ENCODE measurements around the gene HOXC5. TPM values are rescaled to one million over a fixed set of nuclear protein-coding genes. Genes with fewer than 3 reads are reported as not detected.

The HOXC5 gene
- total RNA-seq, 1 experiment from 2014 or later: not detected

DNA sequence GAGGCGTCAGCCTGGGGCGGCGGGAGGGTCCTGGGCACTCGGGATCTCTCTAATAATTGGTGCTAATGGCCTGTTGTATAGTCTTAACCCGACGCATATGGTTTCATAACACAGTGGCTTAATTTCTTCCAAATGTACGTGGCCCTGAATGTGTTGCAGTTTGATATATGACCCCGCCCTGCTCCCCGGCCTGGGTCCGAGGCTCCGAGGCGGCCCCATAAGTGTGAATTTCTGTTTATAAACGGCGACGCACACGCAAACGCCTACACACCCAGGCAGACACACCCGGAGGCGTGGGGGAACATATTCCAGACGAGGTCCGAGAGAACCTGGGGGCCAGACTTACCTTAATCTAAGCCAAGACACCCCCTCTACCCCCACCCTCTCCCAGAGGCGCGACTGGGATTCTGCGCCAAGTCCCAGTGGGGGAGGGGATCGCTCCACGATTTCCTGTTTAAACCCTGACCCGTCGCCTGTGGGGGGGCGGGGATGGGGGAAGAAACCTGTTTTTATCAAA, 14.3 kb upstream of the HOXC5 start:
- Histone ChIP-seq H3K27ac (peak overlapping the region; percentile 82), H3K36me3 (no peaks in the 10 kb centered on the region), H3K4me3 (peak overlapping the region; percentile 69), H3K27me3 (no peaks in the 10 kb centered on the region), H3K4me1 (peaks cover 6% of the 10 kb centered on the region), H3K9me3 (replicated peaks) (no peaks in the 10 kb centered on the region)
- peak; percentile 40 to 49 for DNase-seq

DNA sequence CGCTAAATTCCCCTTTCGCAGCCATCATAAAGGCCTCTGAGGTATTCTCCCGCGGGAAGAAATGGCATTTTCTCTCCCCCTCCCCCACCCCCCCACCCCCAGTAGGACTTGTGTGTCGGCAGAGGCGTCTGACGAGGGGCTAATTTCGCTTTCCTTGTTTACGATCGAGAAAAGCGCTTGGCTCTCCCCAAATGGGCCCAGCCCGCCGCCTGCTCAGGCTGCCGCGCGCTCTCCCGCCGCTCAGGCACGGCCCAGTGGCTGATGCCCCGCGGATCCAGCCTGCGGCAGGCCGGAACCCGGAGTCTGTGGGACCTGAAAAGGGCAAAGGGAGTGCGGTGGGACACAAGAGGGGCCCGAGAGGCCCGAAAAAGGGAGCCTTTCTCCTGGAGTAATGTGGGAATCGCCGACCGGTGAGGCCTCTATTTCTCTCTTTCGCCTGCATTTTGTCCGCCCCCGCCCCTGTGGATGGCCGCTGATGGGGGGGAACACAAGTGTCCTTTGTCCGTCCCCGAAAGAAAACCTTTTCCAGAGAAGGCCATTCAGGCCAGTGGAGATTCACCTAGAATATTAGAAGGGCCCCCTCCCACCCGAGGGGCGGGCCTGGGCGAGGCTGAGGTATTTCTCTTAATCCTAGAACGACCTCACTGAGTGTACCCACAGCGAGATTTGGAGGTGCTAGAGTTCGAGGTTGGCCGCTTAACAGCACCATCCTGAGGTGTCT, 13.6 kb upstream of the HOXC5 start:
- H3K4me1 ChIP-seq: peaks cover 6% of the 10 kb centered on the region
- H3K4me3 ChIP-seq: no peak overlapping the region
- H3K36me3 ChIP-seq: no peaks in the 10 kb centered on the region
- no peaks in the 10 kb centered on the region for H3K9me3 ChIP-seq (replicated peaks)
- no peak overlapping the region for H3K27ac ChIP-seq
- no peak for DNase-seq
- H3K27me3 ChIP-seq: no peaks in the 10 kb centered on the region

DNA sequence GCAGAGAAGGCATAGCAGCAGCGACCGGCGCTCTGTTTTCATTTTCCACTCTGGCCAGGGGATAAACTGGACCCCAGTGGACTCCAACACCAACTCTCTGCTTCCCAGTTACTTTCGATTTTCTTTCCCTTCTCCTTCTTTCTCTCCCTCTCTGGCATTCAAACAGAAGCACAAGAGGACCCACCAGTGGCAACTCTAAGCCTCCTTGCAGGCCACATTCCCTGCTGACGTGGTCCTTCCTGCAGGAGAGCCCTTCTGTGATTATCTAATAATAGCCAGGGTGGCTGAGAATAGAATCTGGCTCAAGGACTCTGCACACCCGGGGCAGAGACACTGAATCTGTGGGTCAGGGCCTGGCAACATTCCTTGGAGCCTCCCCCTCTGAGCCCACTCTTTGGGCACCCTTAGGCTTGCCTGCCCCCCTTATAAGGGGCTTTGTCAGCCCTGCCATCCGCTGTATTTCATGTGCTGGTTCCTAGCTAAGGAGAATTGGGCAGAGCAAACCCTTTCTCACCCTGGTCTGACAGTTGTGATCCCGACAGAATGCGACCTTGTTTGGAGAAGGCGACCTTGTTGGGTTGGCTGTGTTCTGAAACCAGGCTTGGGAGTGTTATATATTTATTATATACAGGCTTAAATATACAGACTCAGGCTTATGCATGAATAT, 12.8 kb upstream of the HOXC5 start:
- no peak for DNase-seq
- Histone ChIP-seq H3K27me3 (no peaks in the 10 kb centered on the region), H3K4me1 (peaks cover 6% of the 10 kb centered on the region), H3K27ac (no peak overlapping the region), H3K9me3 (replicated peaks) (no peaks in the 10 kb centered on the region), H3K36me3 (no peaks in the 10 kb centered on the region), H3K4me3 (no peak overlapping the region)

DNA sequence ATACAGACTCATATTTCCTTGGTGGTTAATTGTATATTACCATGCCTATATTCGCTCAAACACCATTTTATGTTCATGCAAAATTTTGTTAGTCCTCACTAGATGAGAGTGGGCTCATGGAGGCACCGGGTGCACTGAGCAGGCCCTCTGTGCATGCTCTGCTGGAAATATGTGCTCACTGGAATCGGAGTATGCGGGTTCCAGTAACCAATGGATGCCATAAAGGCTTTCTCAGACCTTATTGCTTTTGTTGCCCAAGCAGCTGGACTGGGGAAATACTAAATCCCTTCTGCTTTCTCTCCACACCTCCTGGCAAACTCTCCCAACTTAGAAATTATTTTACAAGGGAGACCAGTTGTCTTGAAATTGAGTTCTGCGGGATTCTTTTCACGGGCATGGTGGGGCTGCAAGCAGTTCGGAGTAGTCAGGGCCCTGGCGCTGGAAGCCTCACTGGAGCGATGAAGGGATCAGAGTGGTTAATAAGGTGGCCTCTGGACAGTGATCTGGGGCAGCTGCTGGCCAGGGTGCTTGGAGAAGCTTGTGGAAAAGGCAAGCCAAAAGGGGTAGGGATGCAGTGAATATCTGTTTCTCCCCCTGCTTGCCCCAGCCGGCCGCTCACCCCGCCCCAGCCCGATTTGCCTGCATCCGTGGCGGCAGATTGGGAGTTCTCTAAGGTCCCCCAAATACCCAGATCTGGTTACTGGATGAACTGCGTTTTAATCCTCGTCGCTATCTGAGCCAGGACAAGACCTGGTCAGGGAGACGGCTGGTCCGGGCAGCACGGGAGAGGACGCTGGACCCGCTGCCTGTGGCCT, 12.1 kb upstream of the HOXC5 start:
- H3K4me3 ChIP-seq: no peak overlapping the region

DNA sequence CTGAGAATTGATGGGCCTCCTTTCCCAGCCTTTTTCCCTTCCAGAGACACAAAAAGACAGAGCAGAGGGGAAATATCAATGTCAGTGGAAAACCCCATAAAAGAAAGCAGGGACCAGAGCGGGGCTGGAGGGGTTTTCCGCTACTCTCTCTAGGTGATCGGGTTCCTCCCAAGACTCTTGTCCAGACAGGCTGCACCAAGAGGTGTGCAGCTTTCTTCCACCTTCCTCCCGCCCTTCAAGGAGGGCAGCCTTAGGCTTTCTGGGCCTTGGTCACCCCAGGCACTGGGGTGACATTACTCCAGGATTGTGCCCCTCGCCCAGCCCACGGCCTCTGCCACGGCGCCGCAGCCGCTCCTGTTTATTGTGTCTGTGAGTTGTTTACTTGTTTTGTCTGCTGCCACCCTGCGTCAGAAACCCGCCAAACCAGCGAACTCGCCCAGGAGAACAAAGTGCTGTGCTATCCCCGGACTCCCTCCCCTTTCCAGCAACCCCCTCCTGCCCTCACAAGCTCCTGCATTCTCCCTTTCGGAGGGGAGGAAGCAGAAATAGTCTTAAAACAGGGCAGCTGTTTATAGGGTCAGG, 11.3 kb upstream of the HOXC5 start:
- DNase-seq: no peak
- Histone ChIP-seq H3K4me1 (peaks cover 13% of the 10 kb centered on the region), H3K9me3 (replicated peaks) (no peaks in the 10 kb centered on the region), H3K27ac (no peak overlapping the region), H3K4me3 (no peak overlapping the region), H3K27me3 (no peaks in the 10 kb centered on the region), H3K36me3 (no peaks in the 10 kb centered on the region)

More for the DNA sequence above, 12.1 kb upstream of the HOXC5 start:
- Histone ChIP-seq H3K9me3 (replicated peaks) (no peaks in the 10 kb centered on the region), H3K27ac (no peak overlapping the region), H3K27me3 (no peaks in the 10 kb centered on the region), H3K36me3 (no peaks in the 10 kb centered on the region), H3K4me1 (peaks cover 8% of the 10 kb centered on the region)
- DNase-seq: no peak

DNA sequence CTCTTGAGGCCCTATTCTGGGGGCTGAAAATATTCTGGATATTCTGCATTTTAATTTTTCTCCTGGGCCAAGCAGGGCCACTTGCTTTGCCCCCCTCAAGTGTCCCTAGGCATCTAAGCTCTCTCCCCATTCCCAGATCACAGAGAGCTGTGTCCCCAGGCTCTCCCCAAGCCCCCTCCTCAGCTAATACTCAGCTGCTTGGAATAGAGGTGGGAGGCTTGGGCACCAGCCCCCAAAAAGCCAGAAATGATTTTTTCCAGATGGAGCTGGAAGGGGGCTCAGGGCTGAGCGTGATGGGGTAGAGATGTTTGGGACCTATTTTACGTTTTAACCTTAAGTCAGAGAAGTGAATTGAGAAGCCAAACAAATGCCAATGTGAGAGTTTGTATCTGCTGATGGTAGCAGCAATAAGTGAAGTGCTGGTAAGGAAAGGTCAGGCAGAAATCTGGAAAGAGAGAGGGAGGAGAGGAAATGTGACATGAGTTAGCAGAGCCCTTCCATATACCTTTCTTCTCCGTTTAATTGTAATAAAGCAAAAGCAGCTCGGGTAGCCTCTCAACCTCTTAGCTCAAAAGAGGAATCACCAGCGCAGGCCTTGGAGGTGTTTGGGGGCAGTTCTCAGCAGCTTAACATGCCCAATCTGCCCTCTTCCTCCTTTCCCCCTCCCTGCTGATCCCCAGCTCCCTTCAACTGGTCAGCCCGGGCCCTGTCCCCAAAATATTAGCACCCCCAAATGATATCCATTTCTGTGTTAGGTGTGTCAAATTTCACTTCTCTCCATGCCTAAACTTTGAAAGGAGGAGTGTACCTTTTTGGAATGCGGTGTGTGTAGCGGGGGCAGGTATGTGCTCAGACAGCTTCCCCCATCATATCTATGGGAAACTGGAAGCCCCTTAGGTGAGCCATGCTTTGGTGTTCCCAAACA, 9.6 kb upstream of the HOXC5 start:
- no peak overlapping the region for H3K4me3 ChIP-seq
- peaks cover 15% of the 10 kb centered on the region for H3K4me1 ChIP-seq
- no peak for DNase-seq
- no peaks in the 10 kb centered on the region for H3K27me3 ChIP-seq
- H3K27ac ChIP-seq: no peak overlapping the region
- H3K36me3 ChIP-seq: no peaks in the 10 kb centered on the region
- no peaks in the 10 kb centered on the region for H3K9me3 ChIP-seq (replicated peaks)

DNA sequence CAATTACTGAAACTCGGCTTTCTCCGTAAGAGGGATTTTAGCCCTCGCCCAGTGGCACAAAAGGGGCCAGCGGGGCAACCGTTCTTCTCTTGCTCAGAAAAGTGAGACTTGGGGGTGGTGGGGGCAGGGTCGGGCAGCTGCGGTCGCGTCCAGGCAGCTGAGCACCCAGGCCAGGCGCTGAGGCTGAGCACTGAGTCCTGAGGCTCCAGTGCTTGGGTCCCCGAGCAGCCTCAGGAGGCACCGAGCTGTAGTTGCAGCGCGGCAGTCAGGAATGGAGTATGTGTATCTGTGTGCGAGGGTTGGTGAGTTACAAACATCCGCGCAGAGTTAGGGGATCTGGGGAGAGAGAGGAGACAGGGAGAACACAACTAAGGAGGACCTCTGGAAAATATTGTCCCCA, 8.7 kb upstream of the HOXC5 start:
- no peak overlapping the region for H3K27ac ChIP-seq
- no peaks in the 10 kb centered on the region for H3K9me3 ChIP-seq (replicated peaks)
- no peak overlapping the region for H3K4me3 ChIP-seq
- no peaks in the 10 kb centered on the region for H3K36me3 ChIP-seq
- no peak for DNase-seq
- H3K27me3 ChIP-seq: no peaks in the 10 kb centered on the region
- H3K4me1 ChIP-seq: peaks cover 15% of the 10 kb centered on the region

DNA sequence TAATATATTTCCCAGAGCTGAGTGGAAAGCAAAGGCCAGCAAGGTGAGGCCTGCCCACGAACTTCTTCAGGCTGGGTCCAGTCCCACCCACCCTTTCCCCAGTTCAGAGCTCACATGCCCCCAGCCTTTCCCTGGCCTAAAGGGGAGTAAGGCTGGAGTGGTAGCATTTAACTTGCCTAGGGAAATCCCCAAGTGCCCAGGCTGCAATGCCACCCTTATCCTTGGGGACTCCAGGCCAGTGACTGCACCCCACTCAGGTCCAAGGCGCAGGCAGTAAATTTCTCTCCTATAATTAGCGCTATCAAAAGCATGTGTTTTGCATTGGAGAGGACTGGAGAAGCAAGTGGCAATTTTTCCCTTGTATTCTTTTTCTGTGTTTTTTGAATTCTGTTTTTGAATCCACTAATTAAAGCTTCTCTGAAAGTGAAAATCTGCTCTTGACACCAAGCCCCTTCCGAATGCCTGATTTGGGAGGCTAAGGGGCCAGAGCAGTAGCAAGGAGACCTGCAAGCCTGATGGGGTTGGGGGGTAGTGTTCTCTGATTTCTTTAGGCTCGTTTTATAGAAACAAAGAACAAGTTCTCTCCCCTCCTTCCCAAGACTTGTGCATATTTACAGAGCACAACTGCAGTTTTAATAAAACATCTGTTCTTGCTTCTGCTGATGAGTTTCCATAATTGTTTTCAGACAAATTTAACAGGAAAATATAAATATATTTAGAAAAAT, 8.1 kb upstream of the HOXC5 start:
- Histone ChIP-seq H3K36me3 (no peaks in the 10 kb centered on the region), H3K9me3 (replicated peaks) (no peaks in the 10 kb centered on the region), H3K27me3 (no peaks in the 10 kb centered on the region), H3K27ac (no peak overlapping the region), H3K4me1 (peaks cover 12% of the 10 kb centered on the region), H3K4me3 (no peak overlapping the region)
- no peak for DNase-seq

DNA sequence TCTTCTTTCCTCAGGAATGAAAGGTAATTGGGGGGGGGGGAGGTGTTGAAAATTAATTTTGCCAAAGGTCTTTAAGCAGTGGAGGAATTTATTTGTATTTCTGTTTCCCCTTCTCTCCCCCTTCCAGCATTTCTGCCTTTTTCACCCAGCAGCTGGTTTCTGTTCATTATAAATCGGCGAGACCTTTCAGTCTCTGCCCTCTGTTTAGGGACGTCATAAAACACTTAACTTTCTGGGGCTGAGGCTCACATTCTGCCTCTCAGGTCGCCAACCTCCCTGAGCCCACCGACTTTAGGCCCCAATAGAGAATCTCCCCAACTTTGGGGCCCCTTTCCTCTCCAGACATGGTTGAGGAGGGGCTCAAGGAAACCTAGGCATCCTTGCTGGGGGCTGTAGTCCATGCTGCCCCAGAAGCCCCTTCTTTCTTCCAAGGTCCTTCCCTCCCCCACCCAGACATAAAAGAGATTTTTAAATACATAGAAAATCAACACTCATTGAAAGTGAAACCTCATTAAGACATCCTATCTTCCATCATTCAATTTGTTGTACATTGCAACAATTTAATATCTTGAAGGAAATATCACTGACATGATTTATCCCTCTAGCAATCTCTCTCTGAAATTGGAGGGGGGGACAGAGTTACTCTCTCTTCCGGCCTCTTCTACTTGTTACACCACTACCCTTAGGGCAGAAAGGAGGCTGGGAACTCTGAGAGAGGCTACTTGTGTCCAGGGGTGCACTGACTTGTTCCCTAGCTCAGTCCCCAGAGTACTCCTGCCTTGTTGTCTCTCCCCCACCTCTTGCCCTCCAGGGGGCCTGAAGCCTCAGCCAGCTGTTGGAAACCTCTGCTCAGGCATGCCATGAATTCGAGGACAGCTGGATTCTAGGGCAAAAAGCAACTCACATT, 7.1 kb upstream of the HOXC5 start:
- peaks cover 11% of the 10 kb centered on the region for H3K4me1 ChIP-seq
- no peak overlapping the region for H3K4me3 ChIP-seq
- H3K9me3 ChIP-seq (replicated peaks): no peaks in the 10 kb centered on the region
- no peaks in the 10 kb centered on the region for H3K36me3 ChIP-seq
- no peaks in the 10 kb centered on the region for H3K27me3 ChIP-seq
- DNase-seq: peak; percentile 44 to 61
- H3K27ac ChIP-seq: no peak overlapping the region

DNA sequence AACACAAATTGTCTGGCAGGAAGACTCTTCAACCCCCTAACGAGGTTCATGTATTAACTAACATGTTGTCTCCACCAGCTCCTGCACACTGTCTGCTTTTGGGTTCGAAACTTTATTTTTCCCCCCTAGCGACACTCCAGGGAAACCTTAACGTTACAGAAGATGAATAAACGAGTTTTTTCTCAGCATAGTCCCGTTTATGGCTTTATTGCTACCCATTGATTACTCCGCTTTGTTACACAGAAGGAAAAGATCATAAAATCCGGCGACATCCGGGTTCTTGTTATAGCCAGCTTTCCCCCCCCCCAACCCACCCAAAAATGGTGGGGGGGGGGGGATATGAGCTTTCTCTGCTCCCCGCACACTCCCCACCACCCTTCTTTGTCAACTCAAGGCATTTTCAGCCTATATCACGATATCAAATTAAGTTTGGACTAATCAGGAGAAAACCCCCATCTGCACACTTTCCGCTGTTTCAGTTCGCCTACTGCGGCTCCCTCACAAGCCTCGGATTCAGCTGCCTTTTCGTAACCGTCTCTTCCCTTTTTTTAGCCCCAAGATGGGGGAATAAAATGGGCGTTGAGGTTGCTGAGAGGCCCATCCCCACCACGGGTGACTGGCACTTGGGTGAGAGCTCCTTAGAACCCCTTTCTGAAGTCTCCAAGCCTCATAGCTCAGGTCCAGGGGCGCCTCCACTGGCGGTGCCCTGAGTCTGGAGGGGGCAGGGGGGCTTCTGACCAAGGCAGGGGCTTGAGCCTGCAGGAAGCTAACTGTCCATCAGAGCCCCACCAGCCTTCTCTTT, 6.0 kb upstream of the HOXC5 start:
- H3K4me1 ChIP-seq: peaks cover 11% of the 10 kb centered on the region
- no peak overlapping the region for H3K4me3 ChIP-seq
- H3K36me3 ChIP-seq: no peaks in the 10 kb centered on the region
- no peak for DNase-seq
- H3K9me3 ChIP-seq (replicated peaks): no peaks in the 10 kb centered on the region
- H3K27me3 ChIP-seq: no peaks in the 10 kb centered on the region
- no peak overlapping the region for H3K27ac ChIP-seq

DNA sequence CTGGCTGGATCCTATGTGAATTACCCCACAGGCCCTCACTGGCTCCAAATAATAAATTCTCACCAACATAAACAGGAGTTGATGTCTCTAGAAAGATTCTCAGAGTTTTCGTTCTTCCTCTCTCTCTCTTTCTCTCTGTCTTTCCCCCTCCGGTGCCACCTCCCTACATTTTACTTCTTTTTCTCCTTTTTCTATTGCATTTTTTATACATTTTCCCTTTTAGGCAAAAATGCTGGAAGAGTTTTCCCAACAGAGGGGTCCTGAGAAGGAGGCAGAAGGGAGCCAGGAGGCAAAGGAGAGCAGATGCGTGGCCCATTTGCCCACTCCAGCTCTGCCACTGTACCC, 5.4 kb upstream of the HOXC5 start:
- Histone ChIP-seq H3K27me3 (no peaks in the 10 kb centered on the region), H3K4me3 (no peak overlapping the region)

More for the DNA sequence above, 5.4 kb upstream of the HOXC5 start:
- Histone ChIP-seq H3K36me3 (no peaks in the 10 kb centered on the region), H3K4me1 (peaks cover 11% of the 10 kb centered on the region), H3K9me3 (replicated peaks) (no peaks in the 10 kb centered on the region), H3K27ac (no peak overlapping the region)
- DNase-seq: no peak

Data from SJCRH30 (cell line).